Vagina (tissue), 2 donors: ENCODE data around the gene DROSHA. TPM values are rescaled to one million over a fixed set of nuclear protein-coding genes. Genes with fewer than 3 reads are reported as not detected.

Experiments used
- DNase-seq, 2 donors: peaks; one replicate each; pipeline ENCODE4 v3.0.0-alpha.2; 2017; ENCODE audit errors: extremely low spot score in 2 of 2
- H3K27ac ChIP-seq: fragments of 200-600 bp; sonication (generic); one replicate; pipeline ENCODE4 v1.5.1; 2019
- H3K27me3 ChIP-seq: fragments of 200-600 bp; sonication (generic); one replicate; pipeline ENCODE4 v1.5.1; 2019
- H3K36me3 ChIP-seq, 2 donors: fragments of 200-600 bp; sonication (generic); one replicate each; pipeline ENCODE4 v1.5.1; 2017 to 2019
- H3K4me1 ChIP-seq: fragments of 200-600 bp; sonication (generic); one replicate; pipeline ENCODE4 v1.5.1; 2019
- H3K4me3 ChIP-seq, 2 donors: fragments of 200-600 bp; sonication (generic); 1 replicate in 1 of 2; 2 replicates in 1 of 2; pipeline ENCODE4 v1.5.1; 2016 to 2019
- H3K9me3 ChIP-seq: fragments of 200-600 bp; sonication (generic); one replicate; pipeline ENCODE4 v1.5.1; 2019
- POLR2A ChIP-seq, 2 donors: fragments of 450-650 bp; IDR thresholded peaks; one replicate each; pipeline ENCODE4 v1.6.1; 2017; ENCODE audit warnings: antibody characterized with exemption in 2 of 2, mild to moderate bottlenecking in 2 of 2, moderate library complexity in 2 of 2
- POLR2AphosphoS5 ChIP-seq, 2 donors: sonication (generic); formaldehyde crosslinking; IDR thresholded peaks; one replicate each; pipeline ENCODE4 v1.9.0; 2017; ENCODE audit warnings: antibody characterized with exemption in 2 of 2, mild to moderate bottlenecking in 2 of 2, low read depth in 1 of 2; ENCODE audit not compliant: insufficient read depth in 1 of 2
- intact Hi-C: fragments of 100-400 bp; cut with DNase I; formaldehyde crosslinking; loops from one replicate; pipeline ENCODE4 v1.15.1; 2023
- total RNA-seq: library from RNA; depleted of rRNA; stranded (reverse); fragments of >200 nt; gene quantifications from one replicate; pipeline ENCODE4 v1.2.3, GENCODE V29; 2016
- TF ChIP-seq, protein P1 (sequence below), 3 experiments: fragments of 450-650 bp in 2 of 3; fragments of 200-600 bp in 1 of 3; sonication (generic) in 1 of 3; IDR thresholded peaks; one replicate each; pipeline ENCODE4 v1.5.1; 2017 to 2019; ENCODE audit warnings: antibody characterized with exemption in 3 of 3, mild to moderate bottlenecking in 2 of 3, moderate library complexity in 2 of 3

DROSHA gene
- total RNA-seq, 1 donor from 2014 or later: 50.1 TPM

DNA sequence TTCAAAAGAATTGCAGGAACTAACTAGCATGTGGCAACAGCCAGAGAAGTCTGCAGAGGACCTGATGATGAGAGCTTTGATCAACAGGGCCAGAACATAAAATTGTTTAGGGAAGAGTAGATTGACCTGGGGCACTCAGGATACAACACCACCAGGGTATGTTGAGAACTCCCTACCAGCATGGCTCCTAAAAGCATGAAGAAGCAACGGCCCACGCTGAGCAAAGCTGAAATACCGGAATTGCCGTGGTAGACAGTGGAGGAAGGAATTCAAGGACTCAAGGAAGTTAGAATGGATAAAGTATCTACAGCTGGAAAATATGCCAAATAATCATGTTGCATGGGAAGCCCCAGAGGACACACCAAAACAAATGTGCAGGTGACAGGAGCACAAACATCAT, 31.6 kb downstream of the DROSHA start:
- intact Hi-C loops: no loop called here
- H3K4me1 ChIP-seq: no peaks in the 10 kb centered on the region
- no peak overlapping the region for H3K4me3 ChIP-seq
- H3K27me3 ChIP-seq: no peaks in the 10 kb centered on the region
- H3K36me3 ChIP-seq: peaks cover 0 to 83% of the 10 kb centered on the region in 2 donors
- no peak for DNase-seq
- no peaks in the 10 kb centered on the region for H3K9me3 ChIP-seq
- TF ChIP-seq POLR2AphosphoS5 (IDR thresholded peaks at IDR 0.05; ENCODE audit: insufficient read depth in 1 of 2, low read depth in 1 of 2): no peak
- no peak for TF ChIP-seq POLR2A (IDR thresholded peaks at IDR 0.05)
- TF ChIP-seq, protein P1, sequence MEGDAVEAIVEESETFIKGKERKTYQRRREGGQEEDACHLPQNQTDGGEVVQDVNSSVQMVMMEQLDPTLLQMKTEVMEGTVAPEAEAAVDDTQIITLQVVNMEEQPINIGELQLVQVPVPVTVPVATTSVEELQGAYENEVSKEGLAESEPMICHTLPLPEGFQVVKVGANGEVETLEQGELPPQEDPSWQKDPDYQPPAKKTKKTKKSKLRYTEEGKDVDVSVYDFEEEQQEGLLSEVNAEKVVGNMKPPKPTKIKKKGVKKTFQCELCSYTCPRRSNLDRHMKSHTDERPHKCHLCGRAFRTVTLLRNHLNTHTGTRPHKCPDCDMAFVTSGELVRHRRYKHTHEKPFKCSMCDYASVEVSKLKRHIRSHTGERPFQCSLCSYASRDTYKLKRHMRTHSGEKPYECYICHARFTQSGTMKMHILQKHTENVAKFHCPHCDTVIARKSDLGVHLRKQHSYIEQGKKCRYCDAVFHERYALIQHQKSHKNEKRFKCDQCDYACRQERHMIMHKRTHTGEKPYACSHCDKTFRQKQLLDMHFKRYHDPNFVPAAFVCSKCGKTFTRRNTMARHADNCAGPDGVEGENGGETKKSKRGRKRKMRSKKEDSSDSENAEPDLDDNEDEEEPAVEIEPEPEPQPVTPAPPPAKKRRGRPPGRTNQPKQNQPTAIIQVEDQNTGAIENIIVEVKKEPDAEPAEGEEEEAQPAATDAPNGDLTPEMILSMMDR (IDR thresholded peaks at IDR 0.05): no peak
- no peak overlapping the region for H3K27ac ChIP-seq

DNA sequence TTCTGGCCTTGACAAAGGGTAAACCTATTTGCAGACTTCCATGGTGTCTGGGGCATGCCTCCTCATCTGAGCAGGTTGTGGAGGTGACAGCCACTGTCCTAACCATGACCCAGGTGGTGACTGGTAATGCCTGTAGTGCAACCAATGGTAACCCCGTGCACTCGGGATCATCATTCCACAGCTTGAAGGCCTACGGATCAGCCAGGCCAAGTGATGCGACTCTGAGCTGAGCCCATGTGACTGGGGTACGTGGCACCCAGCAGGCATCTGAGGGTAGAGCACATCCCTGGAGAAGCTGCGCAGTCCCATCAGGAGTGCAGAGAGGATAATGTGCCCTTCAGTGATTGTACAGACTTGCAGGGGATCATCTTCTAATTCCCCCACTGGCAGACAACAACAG, 35.0 kb downstream of the DROSHA start:
- H3K4me1 ChIP-seq: no peaks in the 10 kb centered on the region
- TF ChIP-seq POLR2AphosphoS5 (IDR thresholded peaks at IDR 0.05; ENCODE audit: insufficient read depth in 1 of 2, low read depth in 1 of 2): no peak
- TF ChIP-seq POLR2A (IDR thresholded peaks at IDR 0.05): no peak
- TF ChIP-seq, protein P1 (IDR thresholded peaks at IDR 0.05): no peak
- H3K4me3 ChIP-seq: no peak overlapping the region
- intact Hi-C loops: no loop called here
- H3K9me3 ChIP-seq: no peaks in the 10 kb centered on the region
- no peaks in the 10 kb centered on the region for H3K27me3 ChIP-seq
- no peak for DNase-seq
- H3K27ac ChIP-seq: no peak overlapping the region
- peaks cover 0 to 79% of the 10 kb centered on the region in 2 donors for H3K36me3 ChIP-seq

DNA sequence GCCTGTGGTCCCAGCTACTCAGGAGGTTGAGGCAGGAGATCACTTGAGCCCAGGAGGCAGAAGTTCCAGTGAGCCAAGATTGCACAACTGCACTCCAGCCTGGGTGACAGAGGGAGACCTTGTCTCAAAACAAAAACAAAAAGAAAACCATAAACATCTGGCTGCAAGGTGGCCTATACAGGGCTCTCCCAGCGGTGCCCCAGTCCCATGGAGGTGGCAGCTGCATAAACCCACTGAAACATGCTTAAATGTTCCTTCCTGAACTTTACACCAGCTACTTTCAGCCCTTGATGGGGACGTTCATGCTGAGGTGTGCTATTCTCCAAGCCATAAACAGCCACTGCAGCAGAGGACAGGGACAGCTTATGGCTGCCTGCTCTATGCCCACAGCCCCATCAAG, 35.6 kb downstream of the DROSHA start:
- H3K36me3 ChIP-seq: peaks cover 0 to 73% of the 10 kb centered on the region in 2 donors
- DNase-seq: no peak
- no peak overlapping the region for H3K27ac ChIP-seq
- H3K4me3 ChIP-seq: no peak overlapping the region
- H3K4me1 ChIP-seq: no peaks in the 10 kb centered on the region
- H3K9me3 ChIP-seq: no peaks in the 10 kb centered on the region
- H3K27me3 ChIP-seq: no peaks in the 10 kb centered on the region
- TF ChIP-seq POLR2A (IDR thresholded peaks at IDR 0.05) (no peak), POLR2AphosphoS5 (IDR thresholded peaks at IDR 0.05; ENCODE audit: insufficient read depth in 1 of 2, low read depth in 1 of 2) (no peak)
- TF ChIP-seq, protein P1 (IDR thresholded peaks at IDR 0.05): no peak
- intact Hi-C loops: no loop called here

DNA sequence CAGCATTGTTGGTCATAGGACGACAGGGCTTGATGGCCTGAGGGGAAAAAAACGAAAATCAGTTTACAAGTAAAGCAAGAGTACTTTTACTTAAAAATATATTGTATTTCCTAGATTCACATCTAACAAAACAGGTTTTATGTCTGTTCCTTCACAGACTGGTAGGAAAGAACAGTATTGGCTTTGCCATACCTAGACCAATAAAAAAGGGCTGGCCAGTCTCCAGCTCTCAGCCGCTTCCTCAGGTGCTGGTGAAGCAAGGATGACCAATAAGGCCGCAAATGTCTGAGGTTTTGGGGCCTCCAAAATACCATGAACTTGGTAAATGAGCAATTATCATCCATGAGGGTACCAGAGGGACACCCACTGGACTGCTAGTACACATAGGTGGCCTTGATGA, 36.6 kb downstream of the DROSHA start:
- no peak for DNase-seq
- intact Hi-C loops: no loop called here
- no peak overlapping the region for H3K27ac ChIP-seq
- H3K36me3 ChIP-seq: peaks cover 0 to 66% of the 10 kb centered on the region in 2 donors
- H3K4me3 ChIP-seq: no peak overlapping the region
- H3K9me3 ChIP-seq: no peaks in the 10 kb centered on the region
- TF ChIP-seq, protein P1 (IDR thresholded peaks at IDR 0.05): no peak
- TF ChIP-seq POLR2A (IDR thresholded peaks at IDR 0.05) (no peak), POLR2AphosphoS5 (IDR thresholded peaks at IDR 0.05; ENCODE audit: insufficient read depth in 1 of 2, low read depth in 1 of 2) (no peak)
- H3K4me1 ChIP-seq: no peaks in the 10 kb centered on the region
- no peaks in the 10 kb centered on the region for H3K27me3 ChIP-seq

DNA sequence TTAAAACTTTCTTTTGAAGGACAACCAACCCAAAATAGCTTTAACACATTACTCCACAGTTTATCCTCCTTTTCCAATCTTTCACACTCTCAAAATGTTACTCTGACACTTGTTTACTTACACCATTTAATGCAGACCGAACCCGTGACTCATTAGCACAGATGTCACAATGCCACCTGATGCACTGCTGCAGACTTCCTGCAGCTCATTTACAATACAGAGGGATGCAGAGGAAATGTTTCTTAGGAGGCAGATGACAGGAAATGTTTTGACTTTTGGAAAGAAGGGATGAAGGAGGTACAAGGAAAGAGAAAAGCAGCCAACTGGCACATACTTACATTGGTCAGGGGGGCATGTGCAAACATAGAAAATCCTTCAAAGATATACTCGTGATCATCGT, 39.0 kb downstream of the DROSHA start:
- TF ChIP-seq POLR2A (IDR thresholded peaks at IDR 0.05): no peak
- intact Hi-C loops: no loop called here
- Histone ChIP-seq H3K9me3 (no peaks in the 10 kb centered on the region), H3K36me3 (peaks cover 0 to 53% of the 10 kb centered on the region in 2 donors), H3K4me3 (no peak overlapping the region), H3K27ac (no peak overlapping the region), H3K4me1 (no peaks in the 10 kb centered on the region), H3K27me3 (no peaks in the 10 kb centered on the region)
- no peak for DNase-seq
